ENCODE data around the gene ISOC2. TPM values are rescaled to one million over a fixed set of nuclear protein-coding genes. Genes with fewer than 3 reads are reported as not detected.
A peak's percentile ranks its signal among the peaks of the same experiment; 100 is the strongest.

Gene ISOC2
- total RNA-seq, 1 donor from 2014 or later, result 33.2 TPM

DNA sequence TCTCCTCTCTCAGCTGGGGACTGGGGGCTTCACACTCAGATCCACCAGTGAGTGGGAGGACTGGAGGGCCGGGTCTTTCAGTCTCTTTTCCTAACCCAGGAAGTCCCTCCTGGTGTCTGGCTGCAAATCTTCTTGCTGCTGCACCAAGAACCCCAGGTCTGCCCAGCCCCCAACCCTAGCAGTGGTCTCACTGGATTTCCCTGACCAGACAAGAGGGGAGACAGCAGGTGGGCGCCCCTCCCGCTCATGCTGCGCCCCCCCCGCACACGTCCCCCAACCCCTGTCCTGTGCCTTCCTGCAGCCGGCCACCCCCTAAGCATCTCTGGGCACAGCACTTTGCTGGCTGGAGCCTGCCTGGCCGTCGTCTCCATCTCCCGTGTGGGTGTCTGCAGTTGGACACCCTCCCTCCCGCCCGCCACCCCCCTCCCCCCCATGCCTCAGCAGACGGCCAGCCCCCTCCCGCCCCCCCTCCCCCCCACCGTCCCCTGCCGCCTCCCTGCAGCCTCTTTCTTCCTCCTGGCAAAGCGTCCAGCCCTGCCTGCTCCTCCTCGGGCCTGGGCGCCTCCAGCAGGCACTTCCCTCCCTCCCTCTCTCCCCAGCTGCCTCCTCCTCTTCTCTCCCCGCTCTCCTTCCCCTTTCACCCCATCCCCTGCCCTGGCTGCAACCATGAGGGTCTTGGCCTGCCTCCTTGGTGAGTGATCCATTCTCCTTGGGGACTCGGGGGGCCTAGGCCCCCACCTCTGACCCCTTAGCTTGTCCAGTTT, 26.7 kb upstream of the ISOC2 start, which contains the start of gene SSC5D:
TSS of gene SSC5D (plus strand) at position 513 of the 764 bp plus-strand sequence. CDS start at position 667, 154 bp downstream.
- FAIRE-seq, result no peak
- TF ChIP-seq, protein P1, sequence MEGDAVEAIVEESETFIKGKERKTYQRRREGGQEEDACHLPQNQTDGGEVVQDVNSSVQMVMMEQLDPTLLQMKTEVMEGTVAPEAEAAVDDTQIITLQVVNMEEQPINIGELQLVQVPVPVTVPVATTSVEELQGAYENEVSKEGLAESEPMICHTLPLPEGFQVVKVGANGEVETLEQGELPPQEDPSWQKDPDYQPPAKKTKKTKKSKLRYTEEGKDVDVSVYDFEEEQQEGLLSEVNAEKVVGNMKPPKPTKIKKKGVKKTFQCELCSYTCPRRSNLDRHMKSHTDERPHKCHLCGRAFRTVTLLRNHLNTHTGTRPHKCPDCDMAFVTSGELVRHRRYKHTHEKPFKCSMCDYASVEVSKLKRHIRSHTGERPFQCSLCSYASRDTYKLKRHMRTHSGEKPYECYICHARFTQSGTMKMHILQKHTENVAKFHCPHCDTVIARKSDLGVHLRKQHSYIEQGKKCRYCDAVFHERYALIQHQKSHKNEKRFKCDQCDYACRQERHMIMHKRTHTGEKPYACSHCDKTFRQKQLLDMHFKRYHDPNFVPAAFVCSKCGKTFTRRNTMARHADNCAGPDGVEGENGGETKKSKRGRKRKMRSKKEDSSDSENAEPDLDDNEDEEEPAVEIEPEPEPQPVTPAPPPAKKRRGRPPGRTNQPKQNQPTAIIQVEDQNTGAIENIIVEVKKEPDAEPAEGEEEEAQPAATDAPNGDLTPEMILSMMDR (IDR thresholded peaks at IDR 0.05; ENCODE audit: insufficient read depth, low read length, severe bottlenecking), result no peak
- peaks cover 2% of the 10 kb centered on the region for H3K36me3 ChIP-seq (ENCODE audit: control insufficient read depth, insufficient read depth, low read length)
- no peak within 1 kb of the TSS for H3K4me3 ChIP-seq (ENCODE audit: low read depth, low read length)
- DNase-seq (ENCODE audit: low read depth), result no peak
- H3K27me3 ChIP-seq (ENCODE audit: control insufficient read depth, insufficient read depth, low read length), result peaks cover 5% of the 10 kb centered on the region

DNA sequence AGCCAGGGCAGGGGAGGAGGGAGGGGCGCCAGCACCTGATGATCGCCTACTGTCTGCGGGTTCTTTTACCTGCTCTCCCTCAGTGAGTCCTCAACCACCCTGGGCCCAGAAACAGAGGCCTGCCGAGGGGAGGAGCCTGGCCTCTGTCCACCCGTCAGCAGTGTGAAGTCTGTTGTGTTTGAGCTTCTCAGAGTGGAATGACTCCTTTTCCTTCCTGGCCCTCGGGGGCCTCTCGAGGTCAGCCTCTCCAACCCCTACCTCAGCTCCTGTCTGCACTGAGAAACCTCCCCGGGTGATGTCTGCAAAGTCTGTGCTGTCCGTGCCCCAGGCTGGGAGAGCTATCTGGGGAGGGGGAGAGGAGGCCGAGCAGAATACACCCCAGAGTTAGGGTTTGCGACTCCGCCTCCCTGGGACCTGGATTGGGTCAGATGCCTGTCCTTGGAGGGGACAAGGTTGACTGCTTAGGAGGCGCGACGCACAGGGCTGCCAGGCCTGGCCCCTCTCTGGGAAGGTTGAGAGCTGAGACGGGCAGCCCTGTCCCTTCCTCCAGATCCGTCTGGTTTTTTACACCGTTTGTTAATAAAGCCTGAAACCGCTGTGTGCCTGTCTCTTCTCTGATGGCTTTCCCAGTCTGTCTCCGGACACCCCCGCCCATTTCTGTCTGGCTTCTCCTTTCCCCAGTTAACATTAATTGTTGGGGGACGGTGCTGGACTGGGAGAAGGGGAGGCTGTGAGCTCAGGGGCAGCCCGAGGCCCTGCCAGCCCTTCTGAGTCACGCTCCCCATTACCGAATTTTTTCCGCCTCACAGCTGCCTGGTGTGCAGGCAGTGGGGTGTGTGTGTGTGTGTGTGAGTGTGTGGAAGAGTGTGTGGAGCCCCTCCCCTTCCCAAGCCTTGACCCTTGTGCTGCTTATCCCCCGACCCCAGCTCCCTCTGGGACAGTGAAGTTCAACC, 25.8 kb upstream of the ISOC2 start:
- DNase-seq (ENCODE audit: low read depth), result peak; percentile 66
- peak; percentile 36 for FAIRE-seq
- Histone ChIP-seq H3K4me3 (ENCODE audit: low read depth, low read length) (no peak overlapping the region), H3K27me3 (ENCODE audit: control insufficient read depth, insufficient read depth, low read length) (peaks cover 4% of the 10 kb centered on the region), H3K36me3 (ENCODE audit: control insufficient read depth, insufficient read depth, low read length) (peaks cover 6% of the 10 kb centered on the region)
- TF ChIP-seq, protein P1 (IDR thresholded peaks at IDR 0.05; ENCODE audit: insufficient read depth, low read length, severe bottlenecking), result no peak

DNA sequence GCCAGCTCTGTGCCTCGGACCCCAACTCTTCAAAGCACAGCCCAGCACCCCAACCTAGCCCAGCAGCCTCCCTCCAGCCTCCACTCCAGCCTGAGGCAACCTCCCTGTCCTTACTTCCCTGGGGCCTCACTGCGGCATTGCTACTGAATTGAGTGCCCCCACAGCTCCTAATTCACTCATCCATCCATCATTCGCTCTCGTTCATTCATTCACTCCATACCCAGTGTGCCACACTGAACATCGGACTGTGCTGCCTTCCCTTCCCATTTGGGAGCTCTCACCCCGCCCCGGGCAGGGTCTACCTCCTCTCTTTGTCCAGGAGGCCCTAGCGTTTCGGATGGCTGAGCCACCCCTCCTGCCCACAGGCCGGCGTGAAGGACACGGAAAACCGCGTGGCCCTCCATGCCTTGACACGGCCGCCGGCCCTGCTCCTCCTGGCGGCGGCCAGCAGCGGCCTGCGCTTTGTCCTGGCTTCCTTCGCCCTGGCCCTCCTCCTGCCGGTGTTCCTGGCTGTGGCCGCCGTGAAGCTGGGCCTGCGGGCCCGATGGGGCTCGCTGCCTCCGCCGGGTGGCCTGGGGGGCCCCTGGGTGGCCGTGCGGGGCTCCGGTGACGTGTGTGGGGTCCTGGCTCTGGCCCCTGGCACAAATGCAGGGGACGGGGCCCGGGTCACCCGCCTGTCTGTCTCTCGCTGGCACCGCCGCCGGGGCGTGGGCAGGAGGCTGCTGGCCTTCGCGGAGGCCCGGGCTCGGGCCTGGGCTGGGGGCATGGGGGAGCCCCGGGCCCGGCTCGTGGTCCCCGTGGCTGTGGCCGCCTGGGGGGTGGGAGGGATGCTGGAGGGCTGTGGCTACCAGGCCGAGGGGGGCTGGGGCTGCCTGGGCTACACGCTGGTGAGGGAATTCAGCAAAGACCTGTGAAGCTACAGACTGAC, 24.9 kb upstream of the ISOC2 start:
- TF ChIP-seq, protein P1 (IDR thresholded peaks at IDR 0.05; ENCODE audit: insufficient read depth, low read length, severe bottlenecking), result no peak
- Histone ChIP-seq H3K36me3 (ENCODE audit: control insufficient read depth, insufficient read depth, low read length) (peaks cover 6% of the 10 kb centered on the region), H3K27me3 (ENCODE audit: control insufficient read depth, insufficient read depth, low read length) (peaks cover 2% of the 10 kb centered on the region), H3K4me3 (ENCODE audit: low read depth, low read length) (no peak overlapping the region)
- FAIRE-seq, result no peak
- no peak for DNase-seq (ENCODE audit: low read depth)

- Histone ChIP-seq H3K4me3 (ENCODE audit: low read depth, low read length) (peak overlapping the region; percentile 75), H3K36me3 (ENCODE audit: control insufficient read depth, insufficient read depth, low read length) (peaks cover 6% of the 10 kb centered on the region), H3K27me3 (ENCODE audit: control insufficient read depth, insufficient read depth, low read length) (peaks cover 2% of the 10 kb centered on the region)
- TF ChIP-seq, protein P1 (IDR thresholded peaks at IDR 0.05; ENCODE audit: insufficient read depth, low read length, severe bottlenecking), result no peak
- DNase-seq (ENCODE audit: low read depth), result no peak
- FAIRE-seq, result no peak
Measured at GRCh38 chr19:55485439-55486011, 24.1 kb upstream of the ISOC2 start.
